ENCODE data around the gene PNKP. TPM values are rescaled to one million over a fixed set of nuclear protein-coding genes. Genes with fewer than 3 reads are reported as not detected.

PNKP gene
- total RNA-seq, 4 donors from 2014 or later, result 14.9 to 43.4 (median 21.1) TPM

- Histone ChIP-seq H3K9me3 (no peaks in the 10 kb centered on the region), H3K27ac (peak within 1 kb of the TSS; percentile 91 to 100 (median 99)), H3K4me1 (peaks cover 30 to 35% of the 10 kb centered on the region in 2 donors), H3K36me3 (peaks cover 4 to 46% of the 10 kb centered on the region in 2 donors), H3K27me3 (no peaks in the 10 kb centered on the region), H3K4me3 (peak within 1 kb of the TSS; percentile 91 to 95 (median 92))
- DNase-seq (peak; percentile 100), ATAC-seq (peak; percentile 85 to 87)
- no peak for TF ChIP-seq CTCF (IDR thresholded peaks at IDR 0.05 in 4 of 5, conservative IDR thresholded peaks at IDR 0.05 in 1 of 5)
- TF ChIP-seq POLR2A (IDR thresholded peaks at IDR 0.05), result peak; percentile 91 to 94
- in situ Hi-C loops (cut with MboI; ENCODE audit: low sequenced_read_pairs in 4 of 4), result loop anchor here in 2 of 4 donors (10.0 kb wide), 1 partner anchor 62 kb away; the partner anchor contains the start of genes FUZ (in 2 of the 2) and MED25 (in 2 of the 2)
- intact Hi-C loops (cut with DNase I; ENCODE audit: low total_unique reads), result loop anchor here (1.0 to 10.0 kb wide), 10 partner anchors 26 to 1242 kb away; partner anchors contain the start of genes DBP, MYH14, PRMT1 and PTOV1
Measured at GRCh38 chr19:49877020-49877878, 9.9 kb upstream of the PNKP start, which contains the start of the genes AKT1S1 and TBC1D17. TSS of gene AKT1S1 (minus strand) at chr19:49877355. CDS start at chr19:49873295, 4,060 bp downstream. TSS of gene TBC1D17 (plus strand) at chr19:49877702. CDS start at chr19:49877724, 22 bp downstream.

- ATAC-seq (peak; percentile 73 to 77), DNase-seq (peak; percentile 98)
- Histone ChIP-seq H3K27me3 (no peaks in the 10 kb centered on the region), H3K27ac (peak overlapping the region; percentile 91 to 100 (median 99)), H3K4me3 (peak overlapping the region; percentile 62 to 95 (median 92)), H3K36me3 (peaks cover 4 to 40% of the 10 kb centered on the region in 2 donors), H3K4me1 (peaks cover 30 to 35% of the 10 kb centered on the region in 2 donors), H3K9me3 (no peaks in the 10 kb centered on the region)
- intact Hi-C loops (cut with DNase I; ENCODE audit: low total_unique reads) (loop anchor here (1.0 to 10.0 kb wide), 12 partner anchors 9 to 1242 kb away; partner anchors contain the start of genes DBP, FUZ, MYH14 and PNKP), in situ Hi-C loops (cut with MboI; ENCODE audit: low sequenced_read_pairs in 4 of 4) (loop anchor here in 2 of 4 donors (10.0 kb wide), 1 partner anchor 62 kb away; the partner anchor contains the start of genes FUZ (in 2 of the 2) and MED25 (in 2 of the 2))
- no peak for TF ChIP-seq CTCF (IDR thresholded peaks at IDR 0.05 in 4 of 5, conservative IDR thresholded peaks at IDR 0.05 in 1 of 5)
- TF ChIP-seq POLR2A (IDR thresholded peaks at IDR 0.05), result peak; percentile 57 to 58
Measured at GRCh38 chr19:49876422-49877019, 9.1 kb upstream of the PNKP start.

- H3K4me3 ChIP-seq, result peak overlapping the region; percentile 62 to 95 (median 92)
- peak; percentile 32 to 55 for DNase-seq
- intact Hi-C loops (cut with DNase I; ENCODE audit: low total_unique reads), result loop anchor here (1.0 to 10.0 kb wide), 8 partner anchors 9 to 1241 kb away; partner anchors contain the start of genes DBP, FUZ, MYH14 and PNKP
- peaks cover 0 to 40% of the 10 kb centered on the region in 2 donors for H3K36me3 ChIP-seq
- no peaks in the 10 kb centered on the region for H3K27me3 ChIP-seq
- in situ Hi-C loops (cut with MboI; ENCODE audit: low sequenced_read_pairs in 4 of 4), result loop anchor here in 2 of 4 donors (10.0 kb wide), 1 partner anchor 61 kb away; the partner anchor contains the start of genes FUZ (in 2 of the 2) and MED25 (in 2 of the 2)
- H3K4me1 ChIP-seq, result peaks cover 30 to 36% of the 10 kb centered on the region in 2 donors
- peak overlapping the region; percentile 91 to 100 (median 99) for H3K27ac ChIP-seq
- peak in 1 of 2 donors; percentile 11 for ATAC-seq
- no peaks in the 10 kb centered on the region for H3K9me3 ChIP-seq
- TF ChIP-seq CTCF (IDR thresholded peaks at IDR 0.05 in 4 of 5, conservative IDR thresholded peaks at IDR 0.05 in 1 of 5), result no peak
- no peak for TF ChIP-seq POLR2A (IDR thresholded peaks at IDR 0.05)
Measured at GRCh38 chr19:49875857-49876421, 8.6 kb upstream of the PNKP start.

GRCh38 chr19:49875177-49875576, 7.8 kb upstream of the PNKP start:
- TF ChIP-seq POLR2A (IDR thresholded peaks at IDR 0.05), result no peak
- TF ChIP-seq CTCF (IDR thresholded peaks at IDR 0.05 in 4 of 5, conservative IDR thresholded peaks at IDR 0.05 in 1 of 5), result no peak

More at GRCh38 chr19:49875177-49875576, 7.8 kb upstream of the PNKP start:
- DNase-seq (no peak), ATAC-seq (no peak)
- Histone ChIP-seq H3K36me3 (peaks cover 0 to 33% of the 10 kb centered on the region in 2 donors), H3K9me3 (no peaks in the 10 kb centered on the region), H3K27me3 (no peaks in the 10 kb centered on the region), H3K4me1 (peaks cover 35 to 43% of the 10 kb centered on the region in 2 donors), H3K27ac (peak overlapping the region; percentile 91 to 100 (median 99)), H3K4me3 (peak overlapping the region; percentile 62 to 95 (median 92))
- intact Hi-C loops (cut with DNase I; ENCODE audit: low total_unique reads), result loop anchor here (5.0 to 10.0 kb wide), 4 partner anchors 327 to 1240 kb away; partner anchors contain the start of genes DBP, MYH14 and RPS11
- in situ Hi-C loops (cut with MboI; ENCODE audit: low sequenced_read_pairs in 4 of 4), result loop anchor here in 2 of 4 donors (10.0 kb wide), 1 partner anchor 60 kb away; the partner anchor contains the start of genes FUZ (in 2 of the 2) and MED25 (in 2 of the 2)

Data from gastrocnemius medialis (tissue), 4 donors.